ENCODE data around the gene CRISPLD2.

GRCh38 chr16:84898447-84898846, 78.7 kb downstream of the CRISPLD2 start:
- TF ChIP-seq CTCF (IDR thresholded peaks at IDR 0.05; ENCODE audit: insufficient read depth, low read length) (no peak), GABPA (IDR thresholded peaks at IDR 0.05; ENCODE audit: low read depth) (no peak), POLR2AphosphoS5 (IDR thresholded peaks at IDR 0.05; ENCODE audit: low read depth) (no peak)

Data from HL-60 (cell line).